Activated T-cell treated with anti-CD3 and anti-CD28 coated beads, Interleukin-2, amount 50 U/mL, for 4 hours (primary cell): ENCODE measurements around the gene CCKAR. TPM values are rescaled to one million over a fixed set of nuclear protein-coding genes. Genes with fewer than 3 reads are reported as not detected.
A peak's percentile ranks its signal among the peaks of the same experiment; 100 is the strongest.

Source experiments
- ATAC-seq, 2 donors: fragments of 200-7000 bp; cut with Tn5 transposase; one replicate each; pipeline ENCODE4 v1.10.0; 2021
- DNase-seq: peaks from one replicate; pipeline ENCODE4 v3.0.0-alpha.2; 2020
- H3K27me3 Mint-ChIP-seq: one replicate; pipeline ENCODE4 v1.8.0; 2021; ENCODE audit warnings: low read depth, mixed read lengths
- H3K36me3 Mint-ChIP-seq: one replicate; pipeline ENCODE4 v1.8.0; 2022; ENCODE audit warnings: mixed read lengths; ENCODE audit not compliant: insufficient read depth
- H3K4me1 Mint-ChIP-seq: one replicate; pipeline ENCODE4 v1.8.0; 2021; ENCODE audit warnings: low read depth, mixed read lengths
- H3K4me3 Mint-ChIP-seq: one replicate; pipeline ENCODE4 v1.8.0; 2021; ENCODE audit warnings: mild to moderate bottlenecking, moderate library complexity, mixed read lengths
- H3K9me3 Mint-ChIP-seq: one replicate; pipeline ENCODE4 v1.8.0; 2021; ENCODE audit warnings: mixed read lengths
- total RNA-seq, 3 donors: library from RNA; stranded (reverse); gene quantifications; one replicate each; pipeline ENCODE4 v1.2.1, GENCODE V29; 2021

Gene CCKAR
- total RNA-seq, 3 donors from 2014 or later = not detected

DNA sequence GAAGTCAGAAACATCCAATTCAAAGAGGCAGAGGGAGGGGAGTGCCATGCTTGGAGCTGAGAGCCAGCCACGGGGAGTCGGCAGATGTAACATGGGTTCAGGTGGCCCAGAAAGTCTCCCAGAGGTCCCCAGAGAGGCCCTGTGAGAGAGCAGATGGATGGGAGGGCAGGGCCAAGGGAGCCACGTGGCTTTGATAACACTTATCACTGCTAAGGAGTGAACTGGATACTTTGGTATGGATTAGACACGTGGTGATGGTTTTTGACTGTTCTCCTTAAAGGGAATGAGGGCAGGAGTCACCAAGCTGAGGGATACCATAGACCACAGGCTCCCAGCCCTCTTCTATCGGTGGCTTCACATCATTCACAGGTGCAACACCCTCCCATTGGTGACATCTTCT lies 13.7 kb downstream of the CCKAR start:
- H3K27me3 Mint-ChIP-seq = peaks cover 2% of the 10 kb centered on the region
- H3K4me1 Mint-ChIP-seq = no peaks in the 10 kb centered on the region
- no peaks in the 10 kb centered on the region for H3K36me3 Mint-ChIP-seq
- ATAC-seq (no peak), DNase-seq (no peak)
- no peaks in the 10 kb centered on the region for H3K9me3 Mint-ChIP-seq
- no peak overlapping the region for H3K4me3 Mint-ChIP-seq

- ATAC-seq (no peak), DNase-seq (no peak)
- Mint-ChIP-seq H3K4me1 (no peaks in the 10 kb centered on the region), H3K36me3 (no peaks in the 10 kb centered on the region), H3K9me3 (no peaks in the 10 kb centered on the region), H3K27me3 (peaks cover 2% of the 10 kb centered on the region), H3K4me3 (no peak overlapping the region)
Observed at GRCh38 chr4:26475716-26476115, 14.6 kb downstream of the CCKAR start.

DNA sequence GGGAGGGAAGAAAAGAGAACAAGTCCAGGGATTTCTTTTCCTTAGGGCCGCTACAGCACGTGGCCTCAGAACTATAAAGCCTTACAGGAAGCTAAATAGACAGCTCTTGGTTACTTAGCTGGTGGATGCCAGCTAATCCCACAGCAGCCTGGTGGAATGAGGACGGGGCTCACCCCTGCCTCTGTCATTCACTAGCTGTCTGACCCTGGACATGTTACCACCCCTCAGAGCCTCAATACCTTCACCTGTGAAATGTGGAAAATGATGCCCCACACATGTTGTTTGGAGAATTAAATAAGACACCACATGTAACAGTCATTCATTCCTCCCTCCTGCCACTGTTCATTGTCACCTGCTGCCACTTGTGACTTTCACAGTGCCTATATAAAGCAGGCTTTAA lies 15.7 kb downstream of the CCKAR start:
- no peak for DNase-seq
- no peaks in the 10 kb centered on the region for H3K4me1 Mint-ChIP-seq
- no peaks in the 10 kb centered on the region for H3K36me3 Mint-ChIP-seq

DNA sequence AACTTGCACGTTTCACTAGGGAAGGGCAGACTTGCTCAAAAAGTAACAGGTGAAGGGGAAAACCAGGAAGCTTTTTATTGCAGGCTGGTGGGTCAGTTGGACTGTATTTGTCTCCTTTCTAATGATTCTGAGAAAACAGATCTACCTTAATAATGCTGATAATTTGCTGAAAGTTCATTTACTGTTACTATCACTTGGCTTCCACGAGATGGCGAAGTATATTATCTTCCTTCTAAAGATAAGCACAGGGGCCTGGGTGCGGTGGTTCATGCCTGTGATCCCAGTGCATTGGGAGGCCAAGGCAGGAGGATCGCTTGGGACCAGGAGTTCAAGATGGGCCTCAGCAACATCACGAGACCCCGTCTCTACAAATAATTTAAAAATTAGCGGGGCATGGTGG lies 16.4 kb downstream of the CCKAR start:
- peaks cover 2% of the 10 kb centered on the region for H3K27me3 Mint-ChIP-seq
- no peak for DNase-seq
- no peaks in the 10 kb centered on the region for H3K36me3 Mint-ChIP-seq
- H3K4me3 Mint-ChIP-seq = no peak overlapping the region
- no peaks in the 10 kb centered on the region for H3K4me1 Mint-ChIP-seq
- no peak for ATAC-seq
- H3K9me3 Mint-ChIP-seq = no peaks in the 10 kb centered on the region

More for the DNA sequence above, 15.7 kb downstream of the CCKAR start:
- Mint-ChIP-seq H3K9me3 (no peaks in the 10 kb centered on the region), H3K27me3 (peaks cover 2% of the 10 kb centered on the region), H3K4me3 (no peak overlapping the region)
- ATAC-seq = no peak

DNA sequence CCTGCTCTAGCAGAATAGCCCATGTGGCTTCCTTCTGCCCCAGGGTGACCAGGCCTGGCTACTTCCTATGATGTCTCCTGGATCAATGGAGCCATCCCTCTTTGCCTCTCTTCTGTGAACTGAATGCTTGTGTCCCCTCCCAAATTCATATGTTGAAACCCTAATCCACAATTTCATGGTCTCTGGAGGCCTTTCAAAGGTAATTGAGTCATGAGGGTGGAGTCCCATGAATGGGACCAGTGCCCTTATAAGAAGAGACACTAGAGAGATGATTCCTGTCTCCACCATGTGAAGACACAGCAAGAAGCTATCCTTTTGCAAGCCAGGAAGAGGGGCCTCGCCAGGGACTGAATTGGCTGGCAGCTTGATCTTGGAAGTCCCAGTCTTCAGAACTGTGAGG lies 18.4 kb downstream of the CCKAR start:
- ATAC-seq (no peak), DNase-seq (no peak)

DNA sequence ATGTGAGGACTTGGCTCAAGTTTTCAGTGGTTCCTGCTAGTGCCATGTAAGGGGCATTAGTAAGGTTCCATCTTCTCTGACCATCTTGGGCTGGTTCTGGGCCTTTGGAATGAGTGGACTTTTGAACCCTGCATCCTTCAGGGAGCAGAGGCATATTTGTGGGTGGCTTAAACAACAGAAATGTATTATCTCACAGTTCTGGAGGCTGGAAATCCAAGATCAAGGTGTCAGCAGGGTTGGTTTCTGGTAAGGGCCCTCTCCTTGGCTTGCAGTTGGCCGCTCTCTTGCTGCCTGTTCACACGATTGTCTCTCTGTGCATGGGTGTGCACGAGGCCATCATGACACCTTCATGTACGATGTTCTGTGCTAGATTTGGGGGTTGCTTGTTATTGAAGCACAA lies 21.3 kb downstream of the CCKAR start:
- H3K36me3 Mint-ChIP-seq = no peaks in the 10 kb centered on the region
- no peak overlapping the region for H3K4me3 Mint-ChIP-seq
- no peaks in the 10 kb centered on the region for H3K4me1 Mint-ChIP-seq
- DNase-seq (no peak), ATAC-seq (no peak)
- H3K27me3 Mint-ChIP-seq = peaks cover 9% of the 10 kb centered on the region
- no peaks in the 10 kb centered on the region for H3K9me3 Mint-ChIP-seq

More for the DNA sequence above, 18.4 kb downstream of the CCKAR start:
- Mint-ChIP-seq H3K4me1 (no peaks in the 10 kb centered on the region), H3K4me3 (no peak overlapping the region), H3K9me3 (no peaks in the 10 kb centered on the region), H3K36me3 (no peaks in the 10 kb centered on the region), H3K27me3 (peaks cover 3% of the 10 kb centered on the region)

- H3K9me3 Mint-ChIP-seq = no peaks in the 10 kb centered on the region
- H3K36me3 Mint-ChIP-seq = no peaks in the 10 kb centered on the region
- no peak overlapping the region for H3K4me3 Mint-ChIP-seq
- no peak for DNase-seq
- no peak for ATAC-seq
- peaks cover 9% of the 10 kb centered on the region for H3K27me3 Mint-ChIP-seq
- H3K4me1 Mint-ChIP-seq = no peaks in the 10 kb centered on the region
Observed at GRCh38 chr4:26468283-26468949, 21.9 kb downstream of the CCKAR start.

GRCh38 chr4:26467724-26468123 lies 22.6 kb downstream of the CCKAR start:
- H3K4me1 Mint-ChIP-seq = no peaks in the 10 kb centered on the region

DNA sequence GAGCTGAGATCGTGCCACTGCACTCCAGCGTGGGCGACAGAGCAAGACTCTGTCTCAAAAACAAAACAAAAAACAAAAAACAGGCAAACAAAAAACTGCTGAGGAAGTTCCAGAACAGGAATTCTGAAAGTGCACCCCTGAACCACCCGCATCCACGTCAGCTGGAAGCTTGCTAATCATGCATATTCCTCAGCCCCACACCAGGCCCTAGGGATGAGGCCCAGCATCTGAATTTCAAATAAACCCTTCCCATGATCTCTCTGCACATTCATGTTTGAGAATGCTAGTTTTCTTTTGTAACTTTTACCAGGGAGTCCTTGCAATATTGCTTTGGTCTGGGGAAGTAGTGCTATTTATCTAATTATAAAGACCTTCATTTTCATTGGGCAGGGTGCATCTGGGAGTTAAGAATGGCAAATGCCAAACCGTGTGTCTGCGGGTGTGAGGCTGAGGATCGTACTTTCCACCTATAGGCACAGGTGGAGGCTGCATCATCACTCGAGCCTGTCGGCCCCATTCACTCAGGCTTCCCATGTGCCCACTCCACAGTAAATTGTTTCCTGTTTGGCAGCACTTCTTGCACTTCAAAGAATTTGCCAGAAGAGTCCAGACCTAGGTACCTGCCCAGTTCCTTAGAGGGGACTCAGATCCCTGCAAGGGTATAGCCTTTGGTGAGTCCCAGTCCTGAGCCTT lies 23.6 kb downstream of the CCKAR start:
- DNase-seq (no peak), ATAC-seq (no peak)
- Mint-ChIP-seq H3K27me3 (peaks cover 9% of the 10 kb centered on the region), H3K9me3 (no peaks in the 10 kb centered on the region), H3K36me3 (no peaks in the 10 kb centered on the region), H3K4me1 (no peaks in the 10 kb centered on the region), H3K4me3 (no peak overlapping the region)

More at GRCh38 chr4:26467724-26468123, 22.6 kb downstream of the CCKAR start:
- H3K36me3 Mint-ChIP-seq = no peaks in the 10 kb centered on the region
- H3K27me3 Mint-ChIP-seq = peaks cover 9% of the 10 kb centered on the region
- ATAC-seq (no peak), DNase-seq (no peak)
- no peaks in the 10 kb centered on the region for H3K9me3 Mint-ChIP-seq
- H3K4me3 Mint-ChIP-seq = no peak overlapping the region

GRCh38 chr4:26464420-26465095 lies 25.7 kb downstream of the CCKAR start:
- ATAC-seq = no peak
- Mint-ChIP-seq H3K4me3 (no peak overlapping the region), H3K27me3 (peaks cover 9% of the 10 kb centered on the region), H3K36me3 (no peaks in the 10 kb centered on the region), H3K9me3 (no peaks in the 10 kb centered on the region), H3K4me1 (peaks cover under 1% of the 10 kb centered on the region)
- DNase-seq = no peak

DNA sequence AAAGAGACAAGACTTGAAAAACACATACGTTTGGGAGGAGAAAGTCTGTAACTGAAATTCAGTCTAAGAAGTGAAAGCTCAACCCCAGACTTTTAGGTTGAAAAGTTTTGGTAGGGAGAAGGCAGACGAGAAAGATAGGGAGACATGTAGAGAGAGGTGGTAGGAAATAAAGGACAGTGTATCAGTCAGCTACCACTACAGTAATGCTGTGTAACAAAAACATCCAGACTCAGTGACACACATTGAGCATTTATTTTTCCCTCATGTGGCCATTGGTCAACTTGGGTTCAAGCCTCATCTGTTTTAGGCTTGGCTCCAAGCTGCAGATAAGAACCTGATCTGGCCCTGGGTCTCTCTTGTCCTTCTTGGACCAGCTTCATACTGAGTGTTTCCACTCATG lies 26.9 kb downstream of the CCKAR start:
- H3K4me3 Mint-ChIP-seq = no peak overlapping the region
- ATAC-seq = no peak
- no peak for DNase-seq
- no peaks in the 10 kb centered on the region for H3K9me3 Mint-ChIP-seq
- H3K36me3 Mint-ChIP-seq = no peaks in the 10 kb centered on the region
- peaks cover 10% of the 10 kb centered on the region for H3K4me1 Mint-ChIP-seq
- peaks cover 9% of the 10 kb centered on the region for H3K27me3 Mint-ChIP-seq

DNA sequence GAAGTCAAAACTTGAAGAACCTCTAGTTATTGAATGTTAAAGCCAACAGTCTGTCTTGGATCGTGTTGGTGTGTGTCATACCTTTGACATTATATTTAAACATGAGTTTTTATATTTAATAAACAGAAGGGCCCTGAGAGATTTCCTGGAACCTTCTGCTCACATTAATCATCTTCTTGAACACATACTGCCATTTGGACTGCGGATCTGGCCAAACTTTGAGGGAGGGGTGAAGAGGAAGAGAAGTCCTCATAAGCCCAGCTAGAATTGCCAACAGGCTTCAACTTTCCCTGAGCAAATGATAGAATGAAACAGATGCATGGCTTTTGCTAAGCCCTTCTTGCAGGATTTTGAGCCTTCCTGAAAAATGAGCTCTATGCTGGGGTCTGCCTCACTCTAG lies 27.4 kb downstream of the CCKAR start:
- Mint-ChIP-seq H3K27me3 (peaks cover 9% of the 10 kb centered on the region), H3K4me1 (peaks cover 15% of the 10 kb centered on the region), H3K36me3 (no peaks in the 10 kb centered on the region), H3K4me3 (no peak overlapping the region), H3K9me3 (no peaks in the 10 kb centered on the region)
- ATAC-seq = no peak
- no peak for DNase-seq

DNA sequence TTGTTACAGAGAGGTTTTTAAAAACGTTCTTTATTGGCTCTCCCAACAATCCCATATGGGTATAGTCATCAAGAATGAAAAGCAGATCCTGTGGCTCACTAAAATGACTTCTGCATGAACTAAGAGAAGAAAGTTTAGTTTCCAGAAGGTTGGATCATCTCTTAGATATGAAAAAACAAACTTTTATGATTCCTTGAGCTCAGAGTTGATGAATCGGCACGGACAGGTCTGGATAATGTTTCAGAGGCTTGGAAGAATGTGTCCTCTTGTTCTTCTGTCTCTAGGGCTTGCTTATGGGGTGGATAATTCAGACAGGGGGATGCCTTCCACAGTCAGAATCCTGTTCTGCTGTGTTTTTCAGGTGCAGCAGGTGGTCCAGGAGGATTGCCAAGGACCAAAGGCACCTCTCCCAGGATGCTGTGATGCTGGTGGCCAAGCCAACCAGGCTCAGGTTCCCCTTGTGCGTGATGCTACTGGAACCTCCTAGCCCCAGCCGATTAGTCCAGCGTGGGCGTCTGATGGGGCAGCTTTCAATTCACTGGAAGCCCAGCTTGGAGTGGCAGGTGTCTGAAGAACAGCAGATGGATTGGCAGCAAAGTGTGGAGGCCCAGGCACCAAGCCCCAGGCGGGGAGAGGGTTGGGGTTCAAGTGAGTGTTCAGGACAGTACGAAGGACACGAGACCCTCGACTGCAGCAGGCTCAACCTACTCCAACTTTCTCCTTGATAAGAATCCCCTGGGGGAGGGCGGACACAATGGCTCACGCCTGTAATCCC lies 30.3 kb downstream of the CCKAR start:
- no peaks in the 10 kb centered on the region for H3K9me3 Mint-ChIP-seq
- ATAC-seq = no peak

DNA sequence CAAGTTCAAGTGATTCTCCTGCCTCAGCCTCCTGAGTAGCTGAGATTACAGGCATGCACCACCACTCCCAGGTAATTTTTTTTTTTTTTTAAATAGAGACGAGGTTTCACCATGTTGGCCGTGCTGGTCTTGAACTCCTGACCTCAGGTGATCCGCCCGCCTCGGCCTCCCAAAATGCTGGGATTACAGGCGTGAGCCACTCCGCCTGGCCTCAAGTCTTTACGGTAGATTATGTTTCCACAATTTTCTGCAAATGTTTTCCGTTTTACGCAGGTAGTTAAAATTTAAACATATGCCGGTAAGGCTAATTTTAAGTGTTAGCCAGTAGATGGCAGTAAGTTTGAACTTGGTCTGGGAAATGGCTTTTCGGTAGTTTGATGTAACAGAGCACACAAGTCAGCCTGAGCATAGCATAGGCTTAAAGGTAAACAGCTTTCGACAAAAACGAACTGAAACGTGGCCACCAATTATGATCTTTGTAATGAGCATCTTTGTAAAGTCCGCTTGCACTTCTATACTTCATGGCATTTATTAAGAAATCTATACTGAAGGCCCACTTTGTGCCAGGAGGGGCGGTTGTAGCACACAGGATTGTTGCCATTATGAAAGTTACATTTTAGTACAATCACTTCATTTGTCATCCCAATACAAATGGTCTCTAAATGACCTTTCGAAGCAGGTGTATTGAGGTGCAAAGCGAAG lies 31.1 kb downstream of the CCKAR start:
- Mint-ChIP-seq H3K27me3 (no peaks in the 10 kb centered on the region), H3K4me1 (peaks cover 22% of the 10 kb centered on the region), H3K36me3 (no peaks in the 10 kb centered on the region), H3K9me3 (no peaks in the 10 kb centered on the region), H3K4me3 (peak overlapping the region; percentile 51)
- ATAC-seq (peak in 1 of 2 donors; percentile 58), DNase-seq (no peak)

More for the DNA sequence above, 30.3 kb downstream of the CCKAR start:
- H3K4me1 Mint-ChIP-seq = peaks cover 22% of the 10 kb centered on the region
- DNase-seq = no peak
- no peak overlapping the region for H3K4me3 Mint-ChIP-seq
- no peaks in the 10 kb centered on the region for H3K36me3 Mint-ChIP-seq
- peaks cover 4% of the 10 kb centered on the region for H3K27me3 Mint-ChIP-seq
